ENCODE results near the gene CBX8. TPM values are rescaled to one million over a fixed set of nuclear protein-coding genes. Genes with fewer than 3 reads are reported as not detected.

CBX8 gene
- total and polyA plus RNA-seq, 7 experiments from 2014 or later, result 0.96 to 11.9 (median 2.7) TPM

DNA sequence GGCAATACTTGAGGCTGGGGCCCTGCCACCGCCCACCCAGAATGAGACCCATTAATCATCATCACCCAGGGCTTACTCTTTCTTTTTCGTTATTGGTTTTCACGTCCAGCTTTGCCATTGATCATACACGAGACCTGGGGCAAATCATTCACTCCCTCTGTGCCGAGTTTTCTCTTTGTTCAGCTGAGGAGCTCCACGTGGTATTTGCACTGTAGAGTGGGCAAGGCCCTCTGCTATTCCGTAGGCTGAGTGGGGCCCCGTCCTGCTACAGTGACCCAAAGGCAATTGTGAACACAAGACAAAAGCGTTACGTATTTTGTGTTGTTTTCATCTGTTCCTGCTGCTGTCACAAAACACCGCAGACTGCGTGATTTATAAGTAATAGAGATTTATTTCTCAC lies 42.5 kb downstream of the CBX8 start:
- DNase-seq, result no peak
- peaks cover 0 to 5% of the 10 kb centered on the region in 2 donors for H3K27me3 ChIP-seq (ENCODE audit: control insufficient read depth in 2 of 2, insufficient read depth in 2 of 2, low read length in 2 of 2)
- ChIA-PET POLR2A (no interaction called here), CTCF (no interaction called here)
- no peaks in the 10 kb centered on the region for H3K4me1 ChIP-seq (ENCODE audit: control insufficient read depth in 2 of 2, insufficient read depth in 2 of 2, low read length in 2 of 2)
- no peak overlapping the region for H3K4me3 Mint-ChIP-seq
- H3K27ac ChIP-seq (ENCODE audit: low read depth, low read length), result no peak overlapping the region
- H3K9me3 ChIP-seq (ENCODE audit: control insufficient read depth in 2 of 3, low read length in 3 of 3), result no peaks in the 10 kb centered on the region
- no peaks in the 10 kb centered on the region for H3K36me3 Mint-ChIP-seq
- H3K27ac Mint-ChIP-seq, result no peak overlapping the region
- no peak overlapping the region for H3K4me3 ChIP-seq (ENCODE audit: low read length)
- H3K4me1 Mint-ChIP-seq, result no peaks in the 10 kb centered on the region
- peaks cover 24 to 46% (median 33%) of the 10 kb centered on the region in 5 donors for H3K27me3 Mint-ChIP-seq
- no peaks in the 10 kb centered on the region for H3K36me3 ChIP-seq (ENCODE audit: control insufficient read depth in 2 of 3, insufficient read depth in 3 of 3, low read length in 3 of 3)
- H3K9me3 Mint-ChIP-seq, result no peaks in the 10 kb centered on the region
- no peak for ATAC-seq
- intact Hi-C loops (cut with micrococcal nuclease), result no loop called here

DNA sequence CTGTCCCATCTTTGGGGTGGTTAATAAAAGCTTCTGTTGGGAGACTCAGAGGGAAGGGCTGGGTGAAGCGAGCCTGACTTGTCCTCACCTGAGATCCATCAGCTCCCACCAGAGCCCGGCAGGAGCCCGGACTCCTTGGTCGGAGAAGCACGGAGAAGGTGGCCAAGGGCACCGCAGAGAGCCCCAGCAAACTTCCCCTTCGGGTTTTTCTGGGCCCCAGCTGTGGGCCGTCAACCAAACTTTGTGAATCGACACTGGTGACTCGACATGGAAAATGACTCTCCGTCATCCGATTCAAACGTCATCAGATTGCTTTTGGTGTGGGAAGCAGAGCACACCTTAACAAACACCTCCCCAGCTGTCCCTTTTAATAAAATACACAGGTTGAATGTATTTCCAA lies 44.7 kb downstream of the CBX8 start:
- Histone ChIP-seq H3K4me1 (ENCODE audit: control insufficient read depth in 2 of 2, insufficient read depth in 2 of 2, low read length in 2 of 2) (peaks cover 0 to 9% of the 10 kb centered on the region in 2 donors), H3K27ac (ENCODE audit: low read depth, low read length) (no peak overlapping the region), H3K36me3 (ENCODE audit: control insufficient read depth in 2 of 3, insufficient read depth in 3 of 3, low read length in 3 of 3) (no peaks in the 10 kb centered on the region), H3K4me3 (ENCODE audit: low read length) (no peak overlapping the region), H3K27me3 (ENCODE audit: control insufficient read depth in 2 of 2, insufficient read depth in 2 of 2, low read length in 2 of 2) (peaks cover 0 to 11% of the 10 kb centered on the region in 2 donors), H3K9me3 (ENCODE audit: control insufficient read depth in 2 of 3, low read length in 3 of 3) (no peaks in the 10 kb centered on the region)
- Mint-ChIP-seq H3K4me1 (peaks cover 0 to 7% (median 5%) of the 10 kb centered on the region in 7 donors), H3K27me3 (peaks cover 34 to 45% (median 38%) of the 10 kb centered on the region in 5 donors), H3K9me3 (no peaks in the 10 kb centered on the region), H3K27ac (peak overlapping the region in 1 of 9 donors; percentile 43), H3K36me3 (no peaks in the 10 kb centered on the region), H3K4me3 (no peak overlapping the region)
- peak; percentile 34 for ATAC-seq
- ChIA-PET CTCF (no interaction called here), POLR2A (no interaction called here)
- intact Hi-C loops (cut with micrococcal nuclease), result no loop called here
- peak in 2 of 9 donors; percentile 24 to 47 for DNase-seq

DNA sequence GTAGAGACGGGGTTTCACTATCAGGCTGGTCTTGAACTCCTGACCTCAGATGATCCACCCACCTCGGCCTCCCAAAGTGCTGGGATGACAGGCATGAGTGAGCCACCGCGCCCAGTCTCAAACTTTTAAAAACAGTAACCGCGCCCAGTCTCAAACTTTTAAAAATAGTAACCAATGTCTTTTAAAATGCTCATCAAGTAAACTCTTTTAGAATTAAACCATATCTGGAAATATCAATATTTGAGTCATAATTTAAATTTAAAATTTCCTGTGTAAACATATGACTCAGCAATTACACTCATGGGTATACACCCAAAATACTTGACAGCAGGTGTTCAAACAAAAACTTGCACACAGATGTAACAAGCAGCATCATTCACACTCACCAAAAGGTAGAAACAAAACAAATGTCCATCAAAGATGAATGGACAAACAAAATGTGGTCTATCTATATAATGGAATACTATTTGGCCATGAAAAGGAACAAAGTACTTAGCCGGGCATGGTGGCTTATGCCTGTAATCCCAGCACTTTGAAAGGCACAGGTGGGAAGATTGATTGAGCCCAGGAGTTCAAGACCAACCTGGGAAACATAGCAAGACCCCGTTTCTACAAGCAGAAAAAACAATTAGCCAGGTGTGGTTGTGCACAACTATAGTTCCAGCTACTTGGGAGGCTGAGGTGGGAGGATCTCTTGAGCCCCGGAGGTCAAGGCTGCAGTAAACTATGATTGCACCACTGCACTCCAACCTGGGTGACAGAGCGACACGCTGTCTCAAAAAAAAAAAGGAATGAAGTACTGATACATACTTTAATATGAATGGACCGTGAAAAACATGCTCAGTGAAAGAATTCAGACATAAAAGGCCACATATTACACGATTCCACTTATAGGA lies 46.0 kb downstream of the CBX8 start:
- DNase-seq (no peak), ATAC-seq (no peak)
- Mint-ChIP-seq H3K4me1 (peaks cover 0 to 18% (median 12%) of the 10 kb centered on the region in 7 donors), H3K36me3 (no peaks in the 10 kb centered on the region), H3K27ac (no peak overlapping the region), H3K4me3 (no peak overlapping the region), H3K27me3 (peaks cover 34 to 55% (median 44%) of the 10 kb centered on the region in 5 donors), H3K9me3 (no peaks in the 10 kb centered on the region)
- H3K27me3 ChIP-seq (ENCODE audit: control insufficient read depth in 2 of 2, insufficient read depth in 2 of 2, low read length in 2 of 2), result peaks cover 0 to 19% of the 10 kb centered on the region in 2 donors
- H3K4me3 ChIP-seq (ENCODE audit: low read length), result no peak overlapping the region
- no peaks in the 10 kb centered on the region for H3K36me3 ChIP-seq (ENCODE audit: control insufficient read depth in 2 of 3, insufficient read depth in 3 of 3, low read length in 3 of 3)
- CTCF ChIA-PET, result no interaction called here
- H3K4me1 ChIP-seq (ENCODE audit: control insufficient read depth in 2 of 2, insufficient read depth in 2 of 2, low read length in 2 of 2), result peaks cover 0 to 19% of the 10 kb centered on the region in 2 donors
- no peaks in the 10 kb centered on the region for H3K9me3 ChIP-seq (ENCODE audit: control insufficient read depth in 2 of 3, low read length in 3 of 3)
- H3K27ac ChIP-seq (ENCODE audit: low read depth, low read length), result no peak overlapping the region
- intact Hi-C loops (cut with micrococcal nuclease), result no loop called here
- POLR2A ChIA-PET, result no interaction called here

- H3K4me3 Mint-ChIP-seq, result no peak overlapping the region
- Histone ChIP-seq H3K27ac (ENCODE audit: low read depth, low read length) (no peak overlapping the region), H3K27me3 (ENCODE audit: control insufficient read depth in 2 of 2, insufficient read depth in 2 of 2, low read length in 2 of 2) (peaks cover 0 to 19% of the 10 kb centered on the region in 2 donors), H3K4me1 (ENCODE audit: control insufficient read depth in 2 of 2, insufficient read depth in 2 of 2, low read length in 2 of 2) (peaks cover 0 to 25% of the 10 kb centered on the region in 2 donors), H3K4me3 (ENCODE audit: low read length) (no peak overlapping the region), H3K36me3 (ENCODE audit: control insufficient read depth in 2 of 3, insufficient read depth in 3 of 3, low read length in 3 of 3) (no peaks in the 10 kb centered on the region), H3K9me3 (ENCODE audit: control insufficient read depth in 2 of 3, low read length in 3 of 3) (no peaks in the 10 kb centered on the region)
- ATAC-seq (no peak), DNase-seq (no peak)
- no peaks in the 10 kb centered on the region for H3K36me3 Mint-ChIP-seq
- ChIA-PET CTCF (interaction anchor here (0.6 kb wide), 1 partner anchor 17 kb away, joined by 3 read pairs; no protein-coding TSS in a partner anchor), POLR2A (interaction anchor here (0.7 kb wide), 1 partner anchor 92 kb away, joined by 4 read pairs; no protein-coding TSS in a partner anchor)
- H3K27me3 Mint-ChIP-seq, result peaks cover 40 to 60% (median 45%) of the 10 kb centered on the region in 5 donors
- H3K9me3 Mint-ChIP-seq, result no peaks in the 10 kb centered on the region
- H3K27ac Mint-ChIP-seq, result no peak overlapping the region
- H3K4me1 Mint-ChIP-seq, result peaks cover 0 to 27% (median 21%) of the 10 kb centered on the region in 7 donors
- intact Hi-C loops (cut with micrococcal nuclease), result loop anchor here (5.0 to 10.0 kb wide), 3 partner anchors 47 to 175 kb away; partner anchors contain the start of gene CBX8 (in 1 of the 2)
Measured at GRCh38 chr17:79749958-79750357, 46.9 kb downstream of the CBX8 start.

DNA sequence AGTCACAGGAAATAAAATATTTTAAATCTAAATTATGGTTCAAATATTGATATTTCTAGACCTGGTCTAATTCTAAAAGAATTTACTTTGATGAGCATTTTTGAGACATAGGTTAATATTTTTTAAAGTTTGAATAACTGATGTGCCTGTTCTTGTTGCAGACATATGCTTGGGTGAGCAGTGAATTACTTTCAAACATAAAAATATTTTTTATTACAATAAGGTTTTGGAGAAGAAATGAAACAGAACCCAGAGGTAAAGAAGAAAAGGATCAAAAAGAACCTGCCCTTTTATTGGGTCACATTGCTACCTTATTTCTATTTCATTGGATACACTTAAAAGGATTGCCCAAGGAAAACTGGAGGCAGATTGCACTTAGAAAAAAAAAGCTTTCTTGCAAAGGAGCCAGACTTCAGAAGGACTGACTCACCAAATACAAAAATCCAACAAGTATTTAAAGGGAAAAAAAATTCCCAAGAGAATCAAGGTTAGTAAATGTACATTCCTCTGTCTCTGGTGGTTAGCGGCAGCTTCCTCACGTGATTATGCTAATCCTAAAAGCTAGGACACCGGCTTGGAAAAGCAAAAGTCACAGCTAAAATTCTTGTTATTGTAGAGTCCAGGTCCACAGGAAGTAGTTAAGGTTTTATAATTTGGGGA lies 47.6 kb downstream of the CBX8 start:
- no peaks in the 10 kb centered on the region for H3K9me3 Mint-ChIP-seq
- H3K27me3 Mint-ChIP-seq, result peaks cover 34 to 60% (median 42%) of the 10 kb centered on the region in 5 donors
- ATAC-seq, result no peak

DNA sequence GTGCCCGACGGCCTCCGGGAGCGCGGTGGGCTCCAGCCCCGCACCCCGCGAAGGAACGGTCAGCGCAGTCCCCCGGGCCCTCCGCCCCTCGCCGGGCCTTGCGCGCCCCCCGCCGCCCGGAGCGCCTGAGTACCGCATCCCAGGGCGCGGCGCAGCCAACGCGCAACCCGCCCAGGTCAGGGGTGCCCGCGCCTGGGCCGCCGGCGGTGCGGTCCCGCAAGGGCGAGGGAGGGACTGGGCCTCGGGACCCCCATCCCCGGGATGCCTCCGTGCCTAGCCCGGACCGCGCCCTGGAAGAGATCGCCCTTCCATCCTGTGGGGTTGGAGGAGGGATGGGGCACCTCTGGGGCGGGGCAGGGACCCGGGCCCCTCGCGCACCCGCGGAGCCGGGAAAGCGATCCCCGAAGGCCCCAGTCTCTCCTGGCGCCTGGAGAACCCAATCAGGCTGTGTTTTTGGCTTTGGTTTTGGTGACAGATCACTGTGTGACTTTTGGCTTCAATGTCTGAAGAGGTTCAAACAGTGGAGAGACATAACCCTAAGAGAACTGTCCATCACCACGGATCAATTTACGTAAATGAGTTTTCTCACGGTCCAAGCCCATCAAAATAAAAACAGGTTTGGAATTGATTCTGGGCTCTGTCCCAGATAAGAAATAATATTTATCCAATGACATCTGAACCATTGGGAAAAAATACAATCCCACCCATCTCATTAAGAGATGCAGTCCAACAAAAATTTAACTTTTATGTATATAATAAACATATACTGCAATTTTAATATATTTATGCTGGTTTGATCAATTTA lies 48.4 kb downstream of the CBX8 start:
- Mint-ChIP-seq H3K36me3 (no peaks in the 10 kb centered on the region), H3K4me3 (peak overlapping the region in 1 of 10 donors; percentile 25), H3K27me3 (peaks cover 34 to 64% (median 41%) of the 10 kb centered on the region in 5 donors), H3K9me3 (no peaks in the 10 kb centered on the region), H3K27ac (no peak overlapping the region), H3K4me1 (peaks cover 0 to 28% (median 21%) of the 10 kb centered on the region in 7 donors)
- Histone ChIP-seq H3K36me3 (ENCODE audit: control insufficient read depth in 2 of 3, insufficient read depth in 3 of 3, low read length in 3 of 3) (no peaks in the 10 kb centered on the region), H3K9me3 (ENCODE audit: control insufficient read depth in 2 of 3, low read length in 3 of 3) (no peaks in the 10 kb centered on the region), H3K4me1 (ENCODE audit: control insufficient read depth in 2 of 2, insufficient read depth in 2 of 2, low read length in 2 of 2) (peaks cover 0 to 25% of the 10 kb centered on the region in 2 donors), H3K27me3 (ENCODE audit: control insufficient read depth in 2 of 2, insufficient read depth in 2 of 2, low read length in 2 of 2) (peaks cover 0 to 19% of the 10 kb centered on the region in 2 donors), H3K27ac (ENCODE audit: low read depth, low read length) (no peak overlapping the region), H3K4me3 (ENCODE audit: low read length) (no peak overlapping the region)
- DNase-seq (no peak), ATAC-seq (no peak)
- ChIA-PET CTCF (no interaction called here), POLR2A (no interaction called here)
- intact Hi-C loops (cut with micrococcal nuclease), result loop anchor here (5.0 to 10.0 kb wide), 3 partner anchors 49 to 176 kb away; partner anchors contain the start of gene CBX8 (in 1 of the 2)

More for the DNA sequence above, 47.6 kb downstream of the CBX8 start:
- no peak overlapping the region for H3K27ac Mint-ChIP-seq
- POLR2A ChIA-PET, result interaction anchor here (0.7 kb wide), 1 partner anchor 93 kb away, joined by 4 read pairs; no protein-coding TSS in a partner anchor
- H3K4me1 ChIP-seq (ENCODE audit: control insufficient read depth in 2 of 2, insufficient read depth in 2 of 2, low read length in 2 of 2), result peaks cover 0 to 25% of the 10 kb centered on the region in 2 donors
- peaks cover 0 to 19% of the 10 kb centered on the region in 2 donors for H3K27me3 ChIP-seq (ENCODE audit: control insufficient read depth in 2 of 2, insufficient read depth in 2 of 2, low read length in 2 of 2)
- H3K27ac ChIP-seq (ENCODE audit: low read depth, low read length), result no peak overlapping the region
- CTCF ChIA-PET, result interaction anchor here (0.6 kb wide), 1 partner anchor 17 kb away, joined by 3 read pairs; no protein-coding TSS in a partner anchor
- DNase-seq, result no peak
- no peaks in the 10 kb centered on the region for H3K9me3 ChIP-seq (ENCODE audit: control insufficient read depth in 2 of 3, low read length in 3 of 3)
- H3K4me1 Mint-ChIP-seq, result peaks cover 0 to 28% (median 21%) of the 10 kb centered on the region in 7 donors
- intact Hi-C loops (cut with micrococcal nuclease), result loop anchor here (5.0 to 10.0 kb wide), 3 partner anchors 48 to 176 kb away; partner anchors contain the start of gene CBX8 (in 1 of the 2)
- H3K4me3 ChIP-seq (ENCODE audit: low read length), result no peak overlapping the region
- no peaks in the 10 kb centered on the region for H3K36me3 Mint-ChIP-seq
- H3K36me3 ChIP-seq (ENCODE audit: control insufficient read depth in 2 of 3, insufficient read depth in 3 of 3, low read length in 3 of 3), result no peaks in the 10 kb centered on the region
- no peak overlapping the region for H3K4me3 Mint-ChIP-seq

Measured in naive thymus-derived CD4-positive, alpha-beta T cell (primary cell).